Hepatocyte (in vitro differentiated cells): ENCODE measurements around the gene GPR52.

ENCODE experiments used
- CTCF ChIP-seq: fragments of 200-600 bp; sonication (generic); IDR thresholded peaks from 2 replicates; pipeline ENCODE4 v1.5.1; 2016; ENCODE audit warnings: antibody characterized with exemption, mild to moderate bottlenecking; ENCODE audit not compliant: poor library complexity
- EZH2 ChIP-seq: fragments of 200-600 bp; sonication (generic); IDR thresholded peaks from 2 replicates; pipeline ENCODE4 v1.6.1; 2016; ENCODE audit warnings: antibody characterized with exemption, mild to moderate bottlenecking, borderline replicate concordance

- TF ChIP-seq CTCF, result no peak
- no peak for TF ChIP-seq EZH2
Measured at GRCh38 chr1:174428739-174429138, 19.0 kb upstream of the GPR52 start.
